ENCODE measurements around the gene CCDC27. TPM values are rescaled to one million over a fixed set of nuclear protein-coding genes. Genes with fewer than 3 reads are reported as not detected.

CCDC27 gene
- polyA plus RNA-seq, 1 experiment = not detected

- H3K27me3 ChIP-seq (ENCODE audit: control insufficient read depth, insufficient read depth, low read length) = peaks cover 3% of the 10 kb centered on the region
- CTCF ChIA-PET = no interaction called here
- DNase-seq (ENCODE audit: low read depth, low spot score) = no peak
- H3K9me3 ChIP-seq (ENCODE audit: control insufficient read depth, insufficient read depth, low read length) = no peaks in the 10 kb centered on the region; the same call in 1 of the 2 replicates
- no peak overlapping the region for H3K27ac ChIP-seq (ENCODE audit: low read depth, low read length)
- H3K4me3 ChIP-seq (ENCODE audit: low read depth, low read length) = no peak overlapping the region
- POLR2A ChIA-PET = no interaction called here
- TF ChIP-seq, protein P1, sequence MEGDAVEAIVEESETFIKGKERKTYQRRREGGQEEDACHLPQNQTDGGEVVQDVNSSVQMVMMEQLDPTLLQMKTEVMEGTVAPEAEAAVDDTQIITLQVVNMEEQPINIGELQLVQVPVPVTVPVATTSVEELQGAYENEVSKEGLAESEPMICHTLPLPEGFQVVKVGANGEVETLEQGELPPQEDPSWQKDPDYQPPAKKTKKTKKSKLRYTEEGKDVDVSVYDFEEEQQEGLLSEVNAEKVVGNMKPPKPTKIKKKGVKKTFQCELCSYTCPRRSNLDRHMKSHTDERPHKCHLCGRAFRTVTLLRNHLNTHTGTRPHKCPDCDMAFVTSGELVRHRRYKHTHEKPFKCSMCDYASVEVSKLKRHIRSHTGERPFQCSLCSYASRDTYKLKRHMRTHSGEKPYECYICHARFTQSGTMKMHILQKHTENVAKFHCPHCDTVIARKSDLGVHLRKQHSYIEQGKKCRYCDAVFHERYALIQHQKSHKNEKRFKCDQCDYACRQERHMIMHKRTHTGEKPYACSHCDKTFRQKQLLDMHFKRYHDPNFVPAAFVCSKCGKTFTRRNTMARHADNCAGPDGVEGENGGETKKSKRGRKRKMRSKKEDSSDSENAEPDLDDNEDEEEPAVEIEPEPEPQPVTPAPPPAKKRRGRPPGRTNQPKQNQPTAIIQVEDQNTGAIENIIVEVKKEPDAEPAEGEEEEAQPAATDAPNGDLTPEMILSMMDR (IDR thresholded peaks at IDR 0.05; ENCODE audit: low read depth, low read length) = no peak
Observed at GRCh38 chr1:3740752-3741151, 11.5 kb upstream of the CCDC27 start.

GRCh38 chr1:3741566-3742438, 10.4 kb upstream of the CCDC27 start:
- DNase-seq (ENCODE audit: low read depth, low spot score) = no peak
- Histone ChIP-seq H3K9me3 (ENCODE audit: control insufficient read depth, insufficient read depth, low read length) (no peaks in the 10 kb centered on the region; the same call in 1 of the 2 replicates), H3K27me3 (ENCODE audit: control insufficient read depth, insufficient read depth, low read length) (peaks cover 13% of the 10 kb centered on the region), H3K27ac (ENCODE audit: low read depth, low read length) (no peak overlapping the region), H3K4me3 (ENCODE audit: low read depth, low read length) (no peak overlapping the region)
- TF ChIP-seq, protein P1 (IDR thresholded peaks at IDR 0.05; ENCODE audit: low read depth, low read length) = no peak
- POLR2A ChIA-PET = no interaction called here
- CTCF ChIA-PET = no interaction called here

DNA sequence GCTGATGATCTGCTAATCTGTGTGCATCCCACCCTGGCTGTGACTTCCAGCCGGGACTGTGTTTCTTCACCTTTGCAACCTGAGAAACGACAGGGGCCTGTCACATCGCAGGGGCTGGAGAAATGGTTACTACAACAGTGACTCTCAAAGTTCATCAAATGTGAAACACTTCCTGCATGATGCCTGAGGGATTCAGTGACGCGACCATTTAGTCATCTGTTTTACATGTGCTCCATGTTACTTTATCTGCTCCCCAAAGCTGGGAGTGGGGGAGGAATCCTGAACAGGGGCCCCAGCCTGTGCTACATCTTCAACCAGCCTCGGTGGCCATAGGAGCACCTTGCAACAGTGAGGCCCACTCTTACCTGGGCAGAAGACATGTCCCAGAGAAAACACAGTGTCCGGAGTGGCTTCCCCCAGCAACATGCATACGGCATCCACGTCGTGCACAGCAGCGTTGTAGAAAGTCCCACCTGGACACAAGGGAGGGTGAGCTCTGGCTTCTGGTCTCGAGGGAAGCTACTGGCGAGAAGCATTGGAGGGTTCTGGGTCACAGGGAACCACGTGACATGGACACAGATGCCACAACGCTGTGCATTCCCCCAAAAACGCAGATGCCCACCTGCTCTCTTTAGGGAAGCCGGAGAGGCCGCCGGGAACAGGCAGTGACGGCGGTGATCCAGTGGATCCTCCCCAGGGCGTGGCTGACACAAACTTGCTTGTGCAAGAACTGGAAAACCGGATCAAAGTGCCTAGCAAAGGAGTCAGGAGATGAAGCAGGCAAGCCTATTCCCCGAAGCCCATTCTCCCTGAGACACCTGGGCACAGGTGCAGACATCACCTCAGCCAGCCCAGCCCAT, 9.6 kb upstream of the CCDC27 start:
- POLR2A ChIA-PET = no interaction called here
- CTCF ChIA-PET = no interaction called here
- no peak for DNase-seq (ENCODE audit: low read depth, low spot score)

GRCh38 chr1:3743421-3743820, 8.8 kb upstream of the CCDC27 start:
- ChIA-PET POLR2A (no interaction called here), CTCF (no interaction called here)
- no peak overlapping the region for H3K27ac ChIP-seq (ENCODE audit: low read depth, low read length)
- H3K27me3 ChIP-seq (ENCODE audit: control insufficient read depth, insufficient read depth, low read length) = peaks cover 17% of the 10 kb centered on the region
- TF ChIP-seq, protein P1 (IDR thresholded peaks at IDR 0.05; ENCODE audit: low read depth, low read length) = no peak
- H3K9me3 ChIP-seq (ENCODE audit: control insufficient read depth, insufficient read depth, low read length) = no peaks in the 10 kb centered on the region; the same call in 1 of the 2 replicates
- H3K4me3 ChIP-seq (ENCODE audit: low read depth, low read length) = no peak overlapping the region
- no peak for DNase-seq (ENCODE audit: low read depth, low spot score)

More for the DNA sequence above, 9.6 kb upstream of the CCDC27 start:
- no peaks in the 10 kb centered on the region; the same call in 1 of the 2 replicates for H3K9me3 ChIP-seq (ENCODE audit: control insufficient read depth, insufficient read depth, low read length)
- peaks cover 14% of the 10 kb centered on the region for H3K27me3 ChIP-seq (ENCODE audit: control insufficient read depth, insufficient read depth, low read length)
- no peak overlapping the region for H3K4me3 ChIP-seq (ENCODE audit: low read depth, low read length)
- H3K27ac ChIP-seq (ENCODE audit: low read depth, low read length) = no peak overlapping the region
- TF ChIP-seq, protein P1 (IDR thresholded peaks at IDR 0.05; ENCODE audit: low read depth, low read length) = no peak
